H9 (cell line): ENCODE data around the gene ZBTB20. TPM values are rescaled to one million over a fixed set of nuclear protein-coding genes. Genes with fewer than 3 reads are reported as not detected.

Experiments used
- DNase-seq: peaks from one replicate; pipeline ENCODE4 v3.0.0-alpha.2; 2017
- H2AFZ ChIP-seq: one replicate; pipeline ENCODE4 v1.6.1; 2013; ENCODE audit warnings: mild to moderate bottlenecking, low read length, control low read depth, moderate library complexity
- H2AK5ac ChIP-seq: 2 replicates; pipeline ENCODE4 v1.6.1; 2013; ENCODE audit warnings: low read length, control low read depth, mixed read lengths; ENCODE audit not compliant: insufficient read length
- H2BK120ac ChIP-seq: one replicate; pipeline ENCODE4 v1.6.1; 2013; ENCODE audit warnings: low read depth, mild to moderate bottlenecking, low read length, control low read depth, inconsistent platforms; ENCODE audit not compliant: poor library complexity, severe bottlenecking
- H2BK12ac ChIP-seq: 2 replicates; pipeline ENCODE4 v1.6.1; 2013; ENCODE audit warnings: low read length, control low read depth, mixed read lengths, low read depth; ENCODE audit not compliant: insufficient read length
- H2BK15ac ChIP-seq: 2 replicates; pipeline ENCODE4 v1.6.1; 2013; ENCODE audit warnings: low read depth, low read length, control low read depth
- H2BK20ac ChIP-seq: one replicate; pipeline ENCODE4 v1.6.1; 2013; ENCODE audit warnings: low read depth, mild to moderate bottlenecking, low read length, control low read depth, inconsistent platforms; ENCODE audit not compliant: poor library complexity, severe bottlenecking
- H2BK5ac ChIP-seq: 2 replicates; pipeline ENCODE4 v1.6.1; 2013; ENCODE audit warnings: low read length, control low read depth, mixed read lengths; ENCODE audit not compliant: insufficient read length
- H3K14ac ChIP-seq: 2 replicates; pipeline ENCODE4 v1.6.1; 2013; ENCODE audit warnings: low read length, control low read depth; ENCODE audit not compliant: insufficient read depth
- H3K18ac ChIP-seq: 2 replicates; pipeline ENCODE4 v1.6.1; 2013; ENCODE audit warnings: low read depth, mild to moderate bottlenecking, mixed read lengths, low read length, control low read depth; ENCODE audit not compliant: insufficient read length
- H3K23ac ChIP-seq: 2 replicates; pipeline ENCODE4 v1.6.1; 2013; ENCODE audit warnings: low read length, control low read depth, mixed read lengths, low read depth; ENCODE audit not compliant: insufficient read length
- H3K23me2 ChIP-seq: 2 replicates; pipeline ENCODE4 v1.6.1; 2013; ENCODE audit warnings: low read depth, mild to moderate bottlenecking, mixed read lengths, low read length, control low read depth; ENCODE audit not compliant: insufficient read length, poor library complexity, severe bottlenecking
- H3K27ac ChIP-seq: 2 replicates; pipeline ENCODE4 v1.5.1; 2013; ENCODE audit warnings: low read length, control low read depth, mixed read lengths, low read depth; ENCODE audit not compliant: insufficient read length
- H3K27me3 ChIP-seq: 2 replicates; pipeline ENCODE4 v1.6.1; 2013; ENCODE audit warnings: low read length, control low read depth, inconsistent platforms; ENCODE audit not compliant: insufficient read depth
- H3K4ac ChIP-seq: 2 replicates; pipeline ENCODE4 v1.6.1; 2013; ENCODE audit warnings: low read depth, mild to moderate bottlenecking, control low read depth, inconsistent platforms, low read length, moderate library complexity
- H3K4me1 ChIP-seq: 2 replicates; pipeline ENCODE4 v1.6.1; 2013; ENCODE audit warnings: low read length, control low read depth, inconsistent platforms; ENCODE audit not compliant: insufficient read depth
- H3K4me2 ChIP-seq: 2 replicates; pipeline ENCODE4 v1.6.1; 2013; ENCODE audit warnings: low read length, control low read depth, mixed read lengths; ENCODE audit not compliant: insufficient read length, insufficient read depth
- H3K56ac ChIP-seq: 2 replicates; pipeline ENCODE4 v1.6.1; 2013; ENCODE audit warnings: low read depth, mild to moderate bottlenecking, mixed read lengths, low read length, control low read depth; ENCODE audit not compliant: insufficient read length
- H3K79me1 ChIP-seq: 2 replicates; pipeline ENCODE4 v1.6.1; 2013; ENCODE audit warnings: low read depth, mild to moderate bottlenecking, moderate library complexity, low read length, control low read depth, inconsistent platforms; ENCODE audit not compliant: insufficient read depth, poor library complexity, severe bottlenecking
- H3K79me2 ChIP-seq: 2 replicates; pipeline ENCODE4 v1.6.1; 2013; ENCODE audit warnings: low read length, control low read depth, inconsistent platforms; ENCODE audit not compliant: insufficient read depth
- H3K9ac ChIP-seq: 2 replicates; pipeline ENCODE4 v1.6.1; 2013; ENCODE audit warnings: low read length, control low read depth, mixed read lengths; ENCODE audit not compliant: insufficient read length; ENCODE audit errors: extremely low read depth
- H3K9me3 ChIP-seq: one replicate; pipeline ENCODE4 v1.6.1; 2013; ENCODE audit warnings: low read depth, low read length, inconsistent platforms; ENCODE audit not compliant: control insufficient read depth
- H3T11ph ChIP-seq: one replicate; pipeline ENCODE4 v1.6.1; 2013; ENCODE audit warnings: mild to moderate bottlenecking, low read length, control low read depth, inconsistent platforms
- H4K20me1 ChIP-seq: one replicate; pipeline ENCODE4 v1.6.1; 2013; ENCODE audit not compliant: control insufficient read depth, insufficient read length, insufficient read depth
- H4K5ac ChIP-seq: 2 replicates; pipeline ENCODE4 v1.6.1; 2013; ENCODE audit warnings: low read depth, mild to moderate bottlenecking, mixed read lengths, low read length, control low read depth; ENCODE audit not compliant: insufficient read length
- H4K8ac ChIP-seq: replicated peaks from 2 replicates; pipeline ENCODE4 v1.6.1; 2013; ENCODE audit warnings: low read length, control low read depth, mixed read lengths, low read depth; ENCODE audit not compliant: insufficient read length
- H4K91ac ChIP-seq: 2 replicates; pipeline ENCODE4 v1.6.1; 2013; ENCODE audit warnings: low read depth, mild to moderate bottlenecking, moderate library complexity, mixed read lengths, low read length, control low read depth; ENCODE audit not compliant: insufficient read length
- H3K27ac Mint-ChIP-seq, 3 experiments: 2 replicates in 2 of 3; 3 replicates in 1 of 3; pipeline ENCODE4 v1.8.0; 2020 to 2021; ENCODE audit warnings: mixed read lengths in 3 of 3, mild to moderate bottlenecking in 1 of 3, moderate library complexity in 1 of 3
- H3K27me3 Mint-ChIP-seq: 2 replicates; pipeline ENCODE4 v1.8.0; 2021; ENCODE audit warnings: low read depth, mild to moderate bottlenecking, moderate library complexity, mixed read lengths
- H3K36me3 Mint-ChIP-seq, 3 experiments: 2 replicates in 2 of 3; 3 replicates in 1 of 3; pipeline ENCODE4 v1.8.0; 2020 to 2021; ENCODE audit warnings: low read depth in 3 of 3, mixed read lengths in 3 of 3; ENCODE audit not compliant: insufficient read depth in 1 of 3
- H3K4me1 Mint-ChIP-seq, 2 experiments: 2 replicates each; pipeline ENCODE4 v1.8.0; 2020; ENCODE audit warnings: mixed read lengths in 2 of 2
- H3K4me3 Mint-ChIP-seq, 2 experiments: 2 replicates in 1 of 2; 3 replicates in 1 of 2; pipeline ENCODE4 v1.8.0; 2020 to 2021; ENCODE audit warnings: mild to moderate bottlenecking in 2 of 2, mixed read lengths in 2 of 2, moderate library complexity in 1 of 2
- H3K9me3 Mint-ChIP-seq, 2 experiments: 2 replicates in 1 of 2; 3 replicates in 1 of 2; pipeline ENCODE4 v1.8.0; 2020; ENCODE audit warnings: mild to moderate bottlenecking in 2 of 2, mixed read lengths in 2 of 2, moderate library complexity in 1 of 2
- CTCF ChIP-seq: fragments of 200-600 bp; sonication (generic); conservative IDR thresholded peaks from 3 replicates; pipeline ENCODE4 v1.8.0; 2021; ENCODE audit warnings: antibody characterized with exemption, mild to moderate bottlenecking
- WGBS: extraction: QIAGEN DNeasy Blood & Tissue Kit; methylation state at CpG from one replicate; pipeline ENCODE4 v1.1.7; 2013; ENCODE audit warnings: missing lambda C conversion rate, low lambda C conversion rate, mixed read lengths; ENCODE audit not compliant: insufficient read length; ENCODE audit errors: extremely low coverage; 5-methylcytosine and 5-hydroxymethylcytosine counted together
- total RNA-seq: library from RNA; stranded (reverse); gene quantifications from 2 replicates; pipeline ENCODE4 v1.2.1, GENCODE V29; 2021

Gene ZBTB20
- total RNA-seq, 1 experiment from 2014 or later: 0.70 TPM

DNA sequence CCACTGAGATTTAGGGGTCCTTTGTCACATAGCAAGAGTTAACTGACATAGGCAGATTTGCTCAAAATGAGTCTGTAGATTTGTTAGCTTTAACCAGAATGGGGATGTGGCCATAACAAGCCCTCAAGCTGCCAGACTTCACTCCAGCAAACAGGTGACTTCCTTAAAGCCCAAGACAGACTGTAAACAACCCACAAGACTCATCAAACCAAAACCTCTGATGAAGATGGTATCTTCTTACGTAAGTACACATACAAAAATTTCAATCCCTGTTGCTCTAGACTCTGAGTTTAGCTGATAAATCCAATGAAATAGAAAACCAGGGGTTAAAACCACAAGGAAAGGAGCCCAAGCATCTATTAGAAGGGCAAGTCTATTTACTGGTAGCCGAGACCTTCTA, 18.2 kb upstream of the ZBTB20 start:
- H4K20me1 ChIP-seq: no peaks in the 10 kb centered on the region
- no peak overlapping the region for H3K9ac ChIP-seq
- Mint-ChIP-seq H3K27ac (no peak overlapping the region), H3K4me3 (no peak overlapping the region), H3K36me3 (no peaks in the 10 kb centered on the region; a peak in 2 of 7 replicates), H3K9me3 (no peaks in the 10 kb centered on the region), H3K27me3 (no peaks in the 10 kb centered on the region), H3K4me1 (peaks cover 7 to 8% of the 10 kb centered on the region in 2 experiments)
- no peak overlapping the region for H3K23ac ChIP-seq
- no peak overlapping the region for H2AFZ ChIP-seq
- no peaks in the 10 kb centered on the region for H3K27me3 ChIP-seq
- H3K4me1 ChIP-seq: no peaks in the 10 kb centered on the region
- no peak overlapping the region for H3T11ph ChIP-seq
- H3K9me3 ChIP-seq: no peaks in the 10 kb centered on the region
- no peak overlapping the region for H2BK12ac ChIP-seq
- no peak overlapping the region for H2BK120ac ChIP-seq
- H2BK5ac ChIP-seq: no peak overlapping the region
- no peak overlapping the region for H2BK15ac ChIP-seq
- no peak overlapping the region for H4K8ac ChIP-seq
- H3K79me2 ChIP-seq: no peaks in the 10 kb centered on the region
- H3K4me2 ChIP-seq: no peak overlapping the region
- no peak for TF ChIP-seq CTCF
- H2AK5ac ChIP-seq: no peak overlapping the region
- H3K18ac ChIP-seq: no peak overlapping the region
- H3K14ac ChIP-seq: no peak overlapping the region
- H2BK20ac ChIP-seq: no peak overlapping the region
- H4K91ac ChIP-seq: no peak overlapping the region
- no peak for DNase-seq
- H3K79me1 ChIP-seq: no peaks in the 10 kb centered on the region
- WGBS: no CpG with 5 or more reads among the region's 2 CpGs
- H3K23me2 ChIP-seq: no peaks in the 10 kb centered on the region
- no peak overlapping the region for H3K27ac ChIP-seq
- no peak overlapping the region for H3K4ac ChIP-seq
- H4K5ac ChIP-seq: no peak overlapping the region
- no peak overlapping the region for H3K56ac ChIP-seq
